Suppressor macrophage treated with lipopolysaccharide for 4 hours (primary cell): Measurements from ENCODE around the gene ADAMTSL1.

Source experiments
- DNase-seq: peaks from one replicate; pipeline ENCODE4 v3.0.0-alpha.2; 2020

ADAMTSL1 gene

GRCh38 chr9:18788256-18788655 is 314.3 kb downstream of the ADAMTSL1 start:
- DNase-seq, result no peak

- no peak for DNase-seq
These were observed 317.1 kb downstream of the ADAMTSL1 start for GRCh38 chr9:18791074-18791473.

GRCh38 chr9:18793122-18793521 is 319.2 kb downstream of the ADAMTSL1 start:
- DNase-seq, result no peak

- DNase-seq, result no peak
These were observed 322.2 kb downstream of the ADAMTSL1 start for GRCh38 chr9:18795947-18796671.

GRCh38 chr9:18796696-18797270 is 322.8 kb downstream of the ADAMTSL1 start:
- DNase-seq, result no peak

- no peak for DNase-seq
These were observed 324.2 kb downstream of the ADAMTSL1 start for GRCh38 chr9:18798106-18798505.

GRCh38 chr9:18798508-18799290 is 324.7 kb downstream of the ADAMTSL1 start:
- no peak for DNase-seq

- no peak for DNase-seq
These were observed 325.5 kb downstream of the ADAMTSL1 start for GRCh38 chr9:18799428-18799827.

- no peak for DNase-seq
These were observed 326.6 kb downstream of the ADAMTSL1 start for GRCh38 chr9:18800579-18800978.

GRCh38 chr9:18805386-18805785 is 331.4 kb downstream of the ADAMTSL1 start:
- DNase-seq, result no peak

GRCh38 chr9:18806232-18807080 is 332.5 kb downstream of the ADAMTSL1 start:
- DNase-seq, result no peak

- DNase-seq, result no peak
These were observed 336.6 kb downstream of the ADAMTSL1 start for GRCh38 chr9:18810581-18810980.

GRCh38 chr9:18811171-18811570 is 337.2 kb downstream of the ADAMTSL1 start:
- no peak for DNase-seq

GRCh38 chr9:18819418-18819817 is 345.5 kb downstream of the ADAMTSL1 start:
- no peak for DNase-seq

GRCh38 chr9:18820566-18821095 is 346.7 kb downstream of the ADAMTSL1 start:
- no peak for DNase-seq

GRCh38 chr9:18821788-18822187 is 347.8 kb downstream of the ADAMTSL1 start:
- no peak for DNase-seq

- DNase-seq, result no peak
These were observed 348.9 kb downstream of the ADAMTSL1 start for GRCh38 chr9:18822850-18823249.

- DNase-seq, result no peak
These were observed 350.2 kb downstream of the ADAMTSL1 start for GRCh38 chr9:18824095-18824666.

GRCh38 chr9:18825656-18826170 is 351.8 kb downstream of the ADAMTSL1 start:
- DNase-seq, result no peak

GRCh38 chr9:18826248-18826647 is 352.3 kb downstream of the ADAMTSL1 start:
- DNase-seq, result no peak

GRCh38 chr9:18829066-18829465 is 355.1 kb downstream of the ADAMTSL1 start:
- no peak for DNase-seq

GRCh38 chr9:18829873-18830272 is 355.9 kb downstream of the ADAMTSL1 start:
- DNase-seq, result no peak
